Measurements from ENCODE around the gene SEPTIN5.

Gene SEPTIN5

DNA sequence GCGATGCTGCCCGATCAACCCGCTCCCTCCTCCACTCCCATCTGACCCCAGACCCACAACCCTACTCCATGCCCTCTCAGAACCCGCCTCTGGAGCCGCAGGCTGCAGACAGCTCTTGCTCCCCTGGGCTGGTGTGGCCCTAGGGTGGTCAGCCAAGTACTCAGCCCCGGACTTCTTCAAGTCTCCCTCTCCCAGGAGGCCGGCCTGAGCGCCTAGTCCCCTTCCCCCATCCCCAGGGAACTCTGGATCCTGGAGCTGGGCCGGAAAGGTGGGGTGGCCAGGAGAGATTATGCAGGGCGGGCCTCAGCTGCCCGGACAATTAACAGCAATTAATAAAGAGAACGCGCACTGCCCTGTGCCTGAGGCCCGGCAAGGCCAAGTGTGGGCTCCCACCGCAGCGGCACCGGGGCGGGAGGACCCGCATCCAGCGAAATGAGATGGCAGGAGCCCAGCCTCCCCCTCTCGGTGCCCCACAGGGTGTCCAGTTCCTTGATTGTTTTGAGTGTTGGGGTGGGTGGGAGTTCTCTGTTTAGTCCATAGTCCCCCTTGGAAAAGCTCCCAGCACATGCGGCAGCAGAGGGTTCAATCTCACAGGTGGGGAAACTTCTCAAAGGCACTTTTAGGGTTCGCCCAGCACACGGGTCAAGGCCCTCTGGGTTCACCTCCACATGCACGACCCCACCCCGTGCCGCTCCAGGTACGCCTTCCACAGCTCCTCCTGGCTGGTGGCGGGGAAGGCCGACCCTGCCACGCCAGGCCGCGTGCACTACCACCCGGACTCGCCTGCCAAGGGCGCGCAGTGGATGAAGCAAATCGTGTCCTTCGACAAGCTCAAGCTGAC, 49.4 kb downstream of the SEPTIN5 start:
- DNase-seq = no peak

GRCh38 chr22:19764299-19764593, 49.9 kb downstream of the SEPTIN5 start:
- no peak for DNase-seq

DNA sequence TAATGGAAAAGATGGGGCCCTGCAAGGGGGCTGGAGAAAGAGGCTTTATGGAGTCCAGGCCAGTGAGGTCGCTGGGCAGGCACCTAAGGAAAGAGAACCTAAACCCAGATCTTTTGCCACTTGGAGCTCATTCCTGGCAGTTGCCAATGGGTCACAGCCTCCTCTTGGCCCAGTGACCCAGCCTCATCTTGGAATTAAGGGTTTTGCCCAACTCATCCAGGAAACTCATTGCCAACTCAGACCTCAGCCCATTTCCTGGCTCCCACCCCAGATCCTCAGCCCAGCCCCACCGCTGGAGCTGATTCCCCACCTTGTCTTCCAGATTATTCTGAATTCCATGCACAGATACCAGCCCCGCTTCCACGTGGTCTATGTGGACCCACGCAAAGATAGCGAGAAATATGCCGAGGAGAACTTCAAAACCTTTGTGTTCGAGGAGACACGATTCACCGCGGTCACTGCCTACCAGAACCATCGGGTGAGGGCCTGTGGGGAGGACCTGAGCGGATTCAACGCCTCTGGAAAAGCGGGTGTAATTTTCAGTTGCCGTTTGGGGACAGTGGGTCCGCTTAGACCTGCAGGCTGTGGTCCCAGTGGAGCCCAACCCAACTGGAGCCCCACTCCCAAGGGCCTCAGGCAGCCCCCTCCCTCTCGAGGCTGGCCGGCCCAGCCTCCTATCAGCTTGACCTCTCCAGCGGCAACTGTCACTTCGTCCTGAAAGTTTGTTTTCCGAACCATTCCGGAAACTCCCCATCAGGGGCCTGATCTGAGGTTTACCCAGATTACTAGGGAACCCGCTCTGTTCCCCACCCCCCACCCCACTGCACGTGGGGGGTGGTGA, 50.6 kb downstream of the SEPTIN5 start:
- no peak for DNase-seq

DNA sequence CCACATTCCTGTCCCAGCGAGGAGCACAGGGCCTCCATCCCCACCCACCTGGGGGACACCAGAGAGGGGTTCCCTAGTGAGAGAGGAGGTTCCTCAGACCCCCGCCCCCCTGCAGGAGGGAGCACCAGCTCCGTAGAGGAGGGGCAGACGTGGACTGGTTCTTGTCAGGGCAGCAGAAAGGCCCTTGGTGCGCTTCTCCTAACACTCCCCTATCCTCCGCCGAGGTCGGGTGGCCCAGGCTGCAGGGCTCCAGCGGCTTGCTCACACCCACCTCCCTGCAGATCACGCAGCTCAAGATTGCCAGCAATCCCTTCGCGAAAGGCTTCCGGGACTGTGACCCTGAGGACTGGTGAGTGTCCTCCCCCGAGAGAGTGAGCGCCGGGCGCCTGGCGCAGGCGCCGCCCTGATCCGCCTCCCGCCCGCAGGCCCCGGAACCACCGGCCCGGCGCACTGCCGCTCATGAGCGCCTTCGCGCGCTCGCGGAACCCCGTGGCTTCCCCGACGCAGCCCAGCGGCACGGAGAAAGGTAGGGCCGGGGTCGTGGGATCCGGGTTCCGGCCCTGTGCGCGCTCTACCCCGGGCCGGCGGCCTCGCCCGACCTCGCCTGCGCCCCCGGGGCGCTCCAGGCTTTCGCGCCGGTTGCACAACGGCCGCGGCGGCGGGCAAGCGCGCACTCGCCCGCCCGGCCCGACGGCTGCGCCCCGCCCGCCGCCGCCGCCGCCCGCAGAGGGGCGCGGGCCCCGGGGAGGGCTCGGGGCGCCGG, 51.4 kb downstream of the SEPTIN5 start:
- no peak for DNase-seq

DNA sequence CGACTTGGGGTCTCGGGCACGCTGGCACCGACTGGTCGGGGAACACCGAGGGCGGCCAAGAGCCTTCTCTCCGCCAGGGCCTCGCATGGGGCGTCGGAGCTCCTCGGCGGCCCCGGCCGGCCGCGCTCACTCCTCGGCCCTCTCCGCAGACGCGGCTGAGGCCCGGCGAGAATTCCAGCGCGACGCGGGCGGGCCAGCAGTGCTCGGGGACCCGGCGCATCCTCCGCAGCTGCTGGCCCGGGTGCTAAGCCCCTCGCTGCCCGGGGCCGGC, 51.9 kb downstream of the SEPTIN5 start:
- DNase-seq = no peak

GRCh38 chr22:19766511-19767426, 52.5 kb downstream of the SEPTIN5 start:
- DNase-seq = no peak

- DNase-seq = no peak
These were observed 53.4 kb downstream of the SEPTIN5 start for GRCh38 chr22:19767427-19768341.

- no peak for DNase-seq
These were observed 55.1 kb downstream of the SEPTIN5 start for GRCh38 chr22:19769393-19769715.

DNA sequence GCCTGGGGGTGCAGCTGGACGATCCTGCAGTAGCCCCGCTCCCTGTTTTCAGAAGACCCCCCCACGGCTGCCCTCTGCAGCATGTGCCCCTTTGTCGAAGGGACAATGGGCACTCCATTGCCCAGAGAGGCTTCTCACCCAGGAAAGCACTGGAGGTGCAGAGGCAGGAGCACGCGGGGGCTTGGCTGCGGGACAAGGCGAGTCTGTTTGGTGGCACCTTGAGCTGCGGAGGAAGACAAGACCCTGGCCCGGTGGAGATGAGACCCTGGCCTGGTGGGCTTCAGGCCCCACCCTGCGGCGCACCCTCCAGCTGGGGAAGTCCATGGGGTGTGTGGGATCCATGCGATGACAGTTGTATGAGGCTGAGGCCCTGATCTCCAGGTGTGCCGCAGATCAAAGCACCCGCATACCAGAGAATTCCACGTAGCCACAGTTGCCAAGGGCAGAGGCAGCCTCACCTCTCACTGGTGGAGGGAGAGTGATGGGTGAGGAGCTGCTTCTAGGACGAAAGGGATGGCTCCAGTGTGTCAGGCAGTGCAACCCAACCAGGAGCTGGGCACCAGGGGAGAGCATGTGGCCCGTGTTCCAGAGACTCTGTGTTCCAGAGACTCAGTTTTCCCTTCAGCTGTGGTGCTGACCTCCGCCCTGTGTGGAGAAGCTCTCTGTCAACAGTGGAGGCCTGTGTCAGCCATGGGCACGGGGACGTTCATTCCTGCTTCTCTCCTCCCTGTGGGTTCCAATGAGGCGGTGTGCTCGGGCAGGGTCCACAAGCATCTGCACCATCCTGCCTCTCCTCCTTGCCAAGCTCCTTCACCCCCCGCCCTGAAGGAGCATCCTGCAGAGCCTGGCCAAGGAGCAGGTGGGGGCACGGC, 56.3 kb downstream of the SEPTIN5 start:
- no peak for DNase-seq

DNA sequence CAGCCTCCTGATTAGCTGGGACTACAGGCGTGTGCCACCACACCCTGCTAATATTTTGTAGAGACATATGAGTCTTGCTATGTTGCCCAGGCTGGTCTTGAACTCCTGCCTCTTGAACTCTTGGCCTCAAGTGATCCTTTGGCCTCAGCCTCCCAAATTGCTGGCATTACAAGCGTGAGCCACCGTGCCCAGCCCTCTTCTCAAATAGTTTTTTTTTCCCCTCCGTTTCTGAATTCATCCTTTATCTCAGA, 58.0 kb downstream of the SEPTIN5 start:
- no peak for DNase-seq
